ENCODE results near the gene PRKCSH.
"Not testable (repeated sequence)": the region's sequence is repeated elsewhere in the genome, so short reads cannot be mapped to it uniquely, and the experiment has no call there.

Gene PRKCSH

DNA sequence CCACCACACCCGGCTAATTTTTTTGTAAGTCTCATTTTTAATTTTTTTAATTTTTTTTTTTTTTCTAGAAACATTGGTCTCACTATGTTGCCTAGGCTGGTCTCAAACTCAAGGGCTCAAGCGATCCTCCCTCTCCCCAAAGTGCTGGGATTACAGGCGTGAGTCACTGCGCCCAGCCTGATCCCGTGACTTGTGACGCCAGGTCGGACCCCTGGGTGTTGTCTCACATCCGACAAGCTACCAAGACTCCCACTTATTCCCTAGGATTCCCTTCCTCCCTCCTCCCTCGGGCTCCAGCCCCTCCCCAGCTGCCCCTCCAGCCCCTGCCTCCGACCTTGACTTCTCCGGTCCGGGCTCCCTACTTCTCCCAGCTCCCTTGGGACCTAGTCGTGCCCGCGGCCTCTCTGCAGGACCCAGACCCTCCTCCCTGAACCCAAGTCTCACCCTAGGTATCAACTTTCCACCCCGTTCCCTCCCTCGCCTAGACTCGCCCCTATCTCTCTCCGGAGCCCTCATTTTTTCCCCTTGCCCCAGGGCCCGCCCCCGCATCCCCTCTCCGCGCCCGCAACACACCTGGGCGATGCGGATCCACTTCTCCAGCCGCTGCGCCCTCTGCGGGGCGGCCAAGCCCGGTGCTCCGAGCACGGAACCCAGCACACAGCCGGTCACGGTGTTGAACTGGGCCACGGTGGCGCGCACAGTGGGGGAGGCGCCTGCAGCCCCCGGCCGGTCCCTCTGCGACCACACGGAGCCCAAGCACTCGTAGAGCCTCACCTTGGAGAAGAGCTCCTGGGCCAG is 29.4 kb upstream of the PRKCSH start (continued):
- TF ChIP-seq MYNN (tag by site-specific recombination; IDR thresholded peaks at IDR 0.05; ENCODE audit: borderline replicate concordance), result no peak
- no peak for TF ChIP-seq ZNF776 (tag by site-specific recombination; IDR thresholded peaks at IDR 0.05; ENCODE audit: borderline replicate concordance)
- no peak for TF ChIP-seq ZNF248 (tag by site-specific recombination; IDR thresholded peaks at IDR 0.05)
- no peak for TF ChIP-seq GLIS1 (tag by site-specific recombination; IDR thresholded peaks at IDR 0.05)
- no peak for TF ChIP-seq ZNF155 (tag by site-specific recombination; IDR thresholded peaks at IDR 0.05)

DNA sequence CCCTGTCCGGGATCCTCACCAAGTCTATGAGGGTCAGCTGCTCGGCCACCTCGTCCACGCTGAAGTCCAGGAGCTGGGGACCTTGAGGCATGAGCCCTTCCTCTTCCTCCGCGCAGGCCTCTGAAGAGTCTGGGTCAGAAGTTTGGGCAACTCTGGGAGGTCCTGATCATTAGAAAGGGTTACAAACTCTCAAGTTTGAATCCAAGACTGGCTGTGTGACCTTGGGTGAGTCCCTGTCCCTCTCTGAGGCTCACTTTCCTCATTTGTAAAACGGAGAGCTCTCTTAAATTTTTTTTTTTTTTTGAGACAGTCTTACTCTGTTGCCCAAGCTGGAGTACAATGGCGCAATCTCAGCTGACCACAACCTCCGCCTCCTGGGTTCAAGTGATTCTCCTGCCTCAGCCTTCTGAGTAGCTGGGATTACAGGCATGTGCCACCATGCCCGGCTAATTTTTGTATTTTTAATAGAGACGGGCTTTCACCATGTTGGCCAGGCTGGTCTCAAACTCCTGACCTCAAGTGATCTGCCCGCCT is 28.7 kb upstream of the PRKCSH start:
- H3K4me1 ChIP-seq (ENCODE audit: control insufficient read depth, insufficient read depth, low read length); H3K36me3 ChIP-seq (ENCODE audit: control insufficient read depth in 2 of 2, insufficient read depth in 1 of 2, low read length in 2 of 2); H3K9me3 ChIP-seq (ENCODE audit: control insufficient read depth, insufficient read depth, low read depth, low read length); H3K4me3 ChIP-seq (ENCODE audit: low read depth, low read length); H3K27ac ChIP-seq (ENCODE audit: extremely low read depth, low read depth, low read length): not testable (repeated sequence)
- CTCF ChIA-PET, result interaction anchor here (0.8 to 1.7 kb wide), 6 partner anchors 11 to 46 kb away, joined by 3 to 13 read pairs (median 3); partner anchors contain the start of gene EPOR
- TF ChIP-seq ZNF768 (tag by site-specific recombination; IDR thresholded peaks at IDR 0.05), result peak; percentile 49; the same call in 1 of the 2 replicates
- POLR2A ChIA-PET, result interaction anchor here (0.7 kb wide), 1 partner anchor 24 kb away, joined by 3 read pairs; no protein-coding TSS in a partner anchor

DNA sequence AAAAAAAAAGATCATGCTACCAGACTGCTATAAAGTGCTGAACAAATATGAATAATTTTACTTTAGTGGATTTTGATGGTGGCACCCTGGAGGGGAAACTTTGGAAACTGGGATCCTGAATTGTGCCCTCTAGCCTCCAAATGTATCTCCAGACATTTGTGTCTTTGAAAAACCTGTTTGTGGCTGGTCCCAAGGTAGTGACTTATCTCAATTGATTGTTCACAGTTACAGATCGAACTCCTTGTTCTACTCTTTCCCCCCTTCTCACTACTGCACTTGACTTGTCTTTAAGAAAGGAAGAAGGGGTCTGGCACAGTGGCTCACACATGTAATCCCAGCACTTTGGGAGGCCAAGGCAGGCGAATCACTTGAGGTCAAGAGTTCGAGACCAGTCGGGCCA is 26.8 kb upstream of the PRKCSH start:
- CTCF ChIA-PET, result interaction anchor here (1.0 kb wide), 1 partner anchor 26 kb away, joined by 4 read pairs; the partner anchor contains the start of gene ODAD3
- Histone ChIP-seq H3K4me3 (ENCODE audit: low read depth, low read length) (no peak overlapping the region), H3K27ac (ENCODE audit: extremely low read depth, low read depth, low read length) (no peak overlapping the region), H3K36me3 (ENCODE audit: control insufficient read depth in 2 of 2, insufficient read depth in 1 of 2, low read length in 2 of 2) (no peaks in the 10 kb centered on the region), H3K9me3 (ENCODE audit: control insufficient read depth, insufficient read depth, low read depth, low read length) (no peaks in the 10 kb centered on the region), H3K4me1 (ENCODE audit: control insufficient read depth, insufficient read depth, low read length) (no peaks in the 10 kb centered on the region)
- POLR2A ChIA-PET, result interaction anchor here (0.7 kb wide), 1 partner anchor 1120 kb away, joined by 7 read pairs; no protein-coding TSS in a partner anchor
- no peak for TF ChIP-seq TCF7L2 (IDR thresholded peaks at IDR 0.05; ENCODE audit: borderline replicate concordance, low read depth, low read length)
- TF ChIP-seq, protein P1, sequence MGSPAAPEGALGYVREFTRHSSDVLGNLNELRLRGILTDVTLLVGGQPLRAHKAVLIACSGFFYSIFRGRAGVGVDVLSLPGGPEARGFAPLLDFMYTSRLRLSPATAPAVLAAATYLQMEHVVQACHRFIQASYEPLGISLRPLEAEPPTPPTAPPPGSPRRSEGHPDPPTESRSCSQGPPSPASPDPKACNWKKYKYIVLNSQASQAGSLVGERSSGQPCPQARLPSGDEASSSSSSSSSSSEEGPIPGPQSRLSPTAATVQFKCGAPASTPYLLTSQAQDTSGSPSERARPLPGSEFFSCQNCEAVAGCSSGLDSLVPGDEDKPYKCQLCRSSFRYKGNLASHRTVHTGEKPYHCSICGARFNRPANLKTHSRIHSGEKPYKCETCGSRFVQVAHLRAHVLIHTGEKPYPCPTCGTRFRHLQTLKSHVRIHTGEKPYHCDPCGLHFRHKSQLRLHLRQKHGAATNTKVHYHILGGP (tag by site-specific recombination; IDR thresholded peaks at IDR 0.05), result no peak
- no peak for TF ChIP-seq ZNF623 (tag by site-specific recombination; IDR thresholded peaks at IDR 0.05)
- TF ChIP-seq, protein P2, sequence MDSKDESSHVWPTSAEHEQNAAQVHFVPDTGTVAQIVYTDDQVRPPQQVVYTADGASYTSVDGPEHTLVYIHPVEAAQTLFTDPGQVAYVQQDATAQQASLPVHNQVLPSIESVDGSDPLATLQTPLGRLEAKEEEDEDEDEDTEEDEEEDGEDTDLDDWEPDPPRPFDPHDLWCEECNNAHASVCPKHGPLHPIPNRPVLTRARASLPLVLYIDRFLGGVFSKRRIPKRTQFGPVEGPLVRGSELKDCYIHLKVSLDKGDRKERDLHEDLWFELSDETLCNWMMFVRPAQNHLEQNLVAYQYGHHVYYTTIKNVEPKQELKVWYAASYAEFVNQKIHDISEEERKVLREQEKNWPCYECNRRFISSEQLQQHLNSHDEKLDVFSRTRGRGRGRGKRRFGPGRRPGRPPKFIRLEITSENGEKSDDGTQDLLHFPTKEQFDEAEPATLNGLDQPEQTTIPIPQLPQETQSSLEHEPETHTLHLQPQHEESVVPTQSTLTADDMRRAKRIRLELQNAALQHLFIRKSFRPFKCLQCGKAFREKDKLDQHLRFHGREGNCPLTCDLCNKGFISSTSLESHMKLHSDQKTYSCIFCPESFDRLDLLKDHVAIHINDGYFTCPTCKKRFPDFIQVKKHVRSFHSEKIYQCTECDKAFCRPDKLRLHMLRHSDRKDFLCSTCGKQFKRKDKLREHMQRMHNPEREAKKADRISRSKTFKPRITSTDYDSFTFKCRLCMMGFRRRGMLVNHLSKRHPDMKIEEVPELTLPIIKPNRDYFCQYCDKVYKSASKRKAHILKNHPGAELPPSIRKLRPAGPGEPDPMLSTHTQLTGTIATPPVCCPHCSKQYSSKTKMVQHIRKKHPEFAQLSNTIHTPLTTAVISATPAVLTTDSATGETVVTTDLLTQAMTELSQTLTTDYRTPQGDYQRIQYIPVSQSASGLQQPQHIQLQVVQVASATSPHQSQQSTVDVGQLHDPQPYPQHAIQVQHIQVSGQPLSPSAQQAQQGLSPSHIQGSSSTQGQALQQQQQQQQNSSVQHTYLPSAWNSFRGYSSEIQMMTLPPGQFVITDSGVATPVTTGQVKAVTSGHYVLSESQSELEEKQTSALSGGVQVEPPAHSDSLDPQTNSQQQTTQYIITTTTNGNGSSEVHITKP (tag by site-specific recombination; IDR thresholded peaks at IDR 0.05), result peak; percentile 87
- no peak for TF ChIP-seq ZNF157 (tag by site-specific recombination; IDR thresholded peaks at IDR 0.05)
- TF ChIP-seq, protein P3, sequence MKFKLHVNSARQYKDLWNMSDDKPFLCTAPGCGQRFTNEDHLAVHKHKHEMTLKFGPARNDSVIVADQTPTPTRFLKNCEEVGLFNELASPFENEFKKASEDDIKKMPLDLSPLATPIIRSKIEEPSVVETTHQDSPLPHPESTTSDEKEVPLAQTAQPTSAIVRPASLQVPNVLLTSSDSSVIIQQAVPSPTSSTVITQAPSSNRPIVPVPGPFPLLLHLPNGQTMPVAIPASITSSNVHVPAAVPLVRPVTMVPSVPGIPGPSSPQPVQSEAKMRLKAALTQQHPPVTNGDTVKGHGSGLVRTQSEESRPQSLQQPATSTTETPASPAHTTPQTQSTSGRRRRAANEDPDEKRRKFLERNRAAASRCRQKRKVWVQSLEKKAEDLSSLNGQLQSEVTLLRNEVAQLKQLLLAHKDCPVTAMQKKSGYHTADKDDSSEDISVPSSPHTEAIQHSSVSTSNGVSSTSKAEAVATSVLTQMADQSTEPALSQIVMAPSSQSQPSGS (tag by site-specific recombination; IDR thresholded peaks at IDR 0.05; ENCODE audit: low read depth), result no peak
- TF ChIP-seq, protein P4, sequence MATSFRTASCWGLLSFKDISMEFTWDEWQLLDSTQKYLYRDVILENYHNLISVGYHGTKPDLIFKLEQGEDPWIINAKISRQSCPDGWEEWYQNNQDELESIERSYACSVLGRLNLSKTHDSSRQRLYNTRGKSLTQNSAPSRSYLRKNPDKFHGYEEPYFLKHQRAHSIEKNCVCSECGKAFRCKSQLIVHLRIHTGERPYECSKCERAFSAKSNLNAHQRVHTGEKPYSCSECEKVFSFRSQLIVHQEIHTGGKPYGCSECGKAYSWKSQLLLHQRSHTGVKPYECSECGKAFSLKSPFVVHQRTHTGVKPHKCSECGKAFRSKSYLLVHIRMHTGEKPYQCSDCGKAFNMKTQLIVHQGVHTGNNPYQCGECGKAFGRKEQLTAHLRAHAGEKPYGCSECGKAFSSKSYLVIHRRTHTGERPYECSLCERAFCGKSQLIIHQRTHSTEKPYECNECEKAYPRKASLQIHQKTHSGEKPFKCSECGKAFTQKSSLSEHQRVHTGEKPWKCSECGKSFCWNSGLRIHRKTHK (tag by site-specific recombination; IDR thresholded peaks at IDR 0.05), result no peak
- no peak for TF ChIP-seq ZEB2 (tag by site-specific recombination; IDR thresholded peaks at IDR 0.05)
